Germinal center (tissue), 1 donor: ENCODE measurements around the gene ZFP36.

Experiments
- DNase-seq: peaks from one replicate; pipeline ENCODE4 v3.0.0; 2012; ENCODE audit warnings: mixed read lengths, low spot score

Gene ZFP36

GRCh38 chr19:39419003-39419402 is 12.4 kb downstream of the ZFP36 start:
- no peak for DNase-seq

GRCh38 chr19:39420769-39421168 is 14.1 kb downstream of the ZFP36 start:
- DNase-seq = no peak

- DNase-seq = no peak
These were observed 15.4 kb downstream of the ZFP36 start for GRCh38 chr19:39422020-39422419.

DNA sequence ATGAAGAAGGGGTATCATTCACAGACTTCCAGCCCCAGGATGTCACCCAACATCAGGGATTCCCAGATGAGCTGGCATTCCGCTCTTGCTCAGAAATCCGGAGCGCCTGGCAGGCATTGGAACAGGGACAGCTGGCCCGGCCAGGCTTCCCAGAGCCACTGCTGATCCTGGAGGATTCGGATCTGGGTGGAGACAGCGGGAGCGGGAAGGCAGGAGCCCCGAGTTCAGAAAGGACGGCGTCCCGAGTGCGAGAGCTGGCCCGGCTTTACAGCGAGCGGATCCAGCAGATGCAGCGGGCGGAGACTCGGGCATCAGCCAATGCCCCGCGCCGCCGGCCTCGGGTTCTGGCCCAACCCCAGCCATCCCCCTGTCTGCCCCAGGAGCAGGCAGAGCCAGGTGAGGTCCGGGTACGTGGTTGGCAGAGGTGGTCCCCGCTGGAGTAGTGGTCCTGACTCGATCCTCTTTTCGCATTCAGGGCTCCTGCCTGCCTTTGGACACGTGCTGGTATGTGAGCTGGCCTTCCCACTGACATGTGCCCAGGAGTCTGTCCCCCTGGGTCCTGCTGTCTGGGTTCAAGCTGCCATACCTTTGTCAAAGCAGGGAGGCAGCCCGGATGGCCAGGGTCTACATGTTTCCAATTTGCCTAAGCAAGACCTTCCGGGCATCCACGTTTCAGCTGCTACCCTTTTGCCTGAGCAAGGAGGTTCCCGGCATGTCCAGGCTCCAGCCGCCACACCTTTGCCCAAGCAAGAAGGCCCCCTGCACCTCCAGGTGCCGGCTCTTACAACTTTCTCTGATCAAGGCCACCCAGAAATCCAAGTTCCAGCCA is 16.8 kb downstream of the ZFP36 start:
- DNase-seq = no peak

GRCh38 chr19:39424934-39425333 is 18.3 kb downstream of the ZFP36 start:
- DNase-seq = no peak

GRCh38 chr19:39425744-39426143 is 19.1 kb downstream of the ZFP36 start:
- no peak for DNase-seq

GRCh38 chr19:39426170-39426569 is 19.5 kb downstream of the ZFP36 start:
- DNase-seq = no peak

- no peak for DNase-seq
These were observed 21.1 kb downstream of the ZFP36 start for GRCh38 chr19:39427707-39428106.

GRCh38 chr19:39428283-39429112 is 21.9 kb downstream of the ZFP36 start:
- DNase-seq = no peak

DNA sequence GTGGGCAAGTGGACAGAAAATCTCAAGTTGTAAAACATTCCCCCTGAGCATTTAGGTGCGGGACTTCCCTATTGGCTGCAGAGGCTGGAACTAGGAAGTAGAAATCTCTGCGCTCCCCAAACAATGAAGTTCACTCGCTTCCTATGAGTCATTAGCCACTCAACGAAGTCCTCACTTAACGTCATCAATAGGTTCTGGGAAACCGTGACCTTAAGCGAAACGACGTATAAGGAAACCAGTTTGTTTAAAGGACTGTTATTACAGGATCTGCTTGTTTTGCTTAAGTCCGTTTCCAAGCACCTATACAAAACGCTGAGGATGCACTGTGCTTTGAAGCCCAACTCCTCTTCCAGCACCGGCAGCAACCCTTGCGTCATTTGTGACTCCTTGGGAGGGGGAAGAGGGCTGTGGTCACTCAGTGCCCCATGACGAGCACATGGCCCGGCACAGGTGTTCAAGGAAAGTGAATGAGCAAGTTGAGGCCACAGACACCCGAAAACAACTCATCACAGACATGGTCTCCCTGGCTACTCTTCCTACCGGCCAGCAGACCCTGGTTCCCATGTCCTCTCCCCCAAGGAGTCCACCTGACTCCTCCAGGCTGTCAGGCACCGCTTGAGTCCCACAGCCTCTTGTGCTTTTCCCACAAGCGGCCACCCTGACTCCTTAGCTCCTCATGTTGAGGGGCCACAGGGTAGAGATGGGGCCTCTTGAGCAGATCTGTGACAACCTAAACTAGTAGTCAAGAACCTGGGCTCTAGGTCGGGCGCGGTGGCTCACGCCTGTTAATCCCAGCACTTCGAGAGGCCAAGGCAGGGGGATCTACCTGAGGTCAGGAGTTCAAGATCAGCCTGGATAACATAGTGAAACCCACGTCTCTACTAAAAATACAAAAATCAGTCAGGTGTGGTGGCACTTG is 24.3 kb downstream of the ZFP36 start:
- DNase-seq = no peak

- no peak for DNase-seq
These were observed 26.0 kb downstream of the ZFP36 start for GRCh38 chr19:39432677-39433025.

DNA sequence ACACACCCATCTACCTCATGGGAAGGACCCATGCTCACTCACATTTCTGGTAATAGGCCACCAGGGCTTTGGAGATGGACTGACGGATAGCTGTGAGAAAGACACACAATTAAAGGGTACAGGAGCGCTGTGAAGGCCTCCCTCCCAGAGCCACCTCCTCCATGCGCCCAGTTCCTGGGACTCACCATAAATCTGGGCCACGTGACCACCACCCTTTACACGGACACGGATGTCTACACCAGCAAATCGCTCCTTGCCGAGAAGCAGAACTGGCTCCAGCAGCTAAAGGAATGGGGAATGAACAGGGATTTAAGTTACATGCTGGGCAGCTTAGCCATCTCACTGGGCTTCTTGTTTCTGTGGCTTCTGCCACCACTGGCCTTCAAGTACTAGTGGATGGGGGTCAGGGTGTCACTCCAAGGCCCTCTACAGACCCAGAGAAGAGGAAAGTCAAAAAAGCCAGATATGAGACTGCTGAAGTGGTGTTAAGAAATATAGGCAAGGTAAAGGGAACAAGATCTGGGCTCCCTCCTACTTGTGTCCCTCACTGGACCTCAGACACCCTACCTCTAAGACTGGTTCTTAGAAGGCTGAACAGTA is 26.9 kb downstream of the ZFP36 start:
- DNase-seq = no peak

- no peak for DNase-seq
These were observed 27.8 kb downstream of the ZFP36 start for GRCh38 chr19:39434123-39435076.

DNA sequence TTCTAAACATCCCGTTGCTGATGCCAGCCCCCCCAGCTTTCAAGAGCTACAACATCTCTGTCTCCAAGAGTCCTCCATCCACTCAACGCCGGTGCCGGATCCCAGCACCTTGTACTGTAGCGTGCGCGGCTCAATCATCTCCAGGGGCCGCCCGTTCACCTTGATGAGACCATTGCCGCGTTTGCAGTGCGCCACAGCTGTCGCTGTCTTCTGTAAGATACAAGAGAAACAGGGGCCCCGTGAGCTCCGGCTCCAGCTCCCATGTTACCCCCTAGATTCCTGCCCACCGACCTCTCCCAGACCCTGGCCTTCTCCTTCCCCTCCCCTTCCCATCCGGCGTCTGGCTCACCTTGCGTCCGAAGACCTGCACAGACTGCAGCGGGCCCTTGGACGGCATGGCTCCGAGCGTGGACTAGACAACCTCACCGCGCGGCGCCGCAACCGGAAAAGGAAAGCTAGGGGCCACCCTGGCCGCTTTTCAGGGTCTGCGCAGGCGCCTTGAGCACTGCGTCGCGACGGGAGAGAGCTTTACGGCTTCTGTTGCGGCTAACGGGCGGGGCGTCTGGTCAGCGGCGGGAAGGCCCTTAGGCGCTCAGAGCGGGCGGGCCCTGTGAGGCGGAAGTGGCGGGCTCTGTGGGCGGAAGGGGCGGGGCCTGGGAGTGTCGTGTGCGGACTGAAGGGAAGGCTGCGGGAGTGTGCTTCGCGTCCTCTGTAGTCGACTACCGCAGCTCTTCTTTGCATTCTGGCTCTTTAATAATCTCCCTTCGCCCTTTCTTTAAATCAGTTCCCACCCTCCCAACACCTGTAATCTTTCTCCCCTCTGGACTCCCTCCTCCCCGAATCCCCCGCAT is 29.1 kb downstream of the ZFP36 start, which contains the start of gene RPS16:
RPS16 (minus strand) TSS at position 451 of the 851 bp plus-strand sequence; CDS start at position 397, 54 bp downstream.
- DNase-seq = peak; percentile 92

DNA sequence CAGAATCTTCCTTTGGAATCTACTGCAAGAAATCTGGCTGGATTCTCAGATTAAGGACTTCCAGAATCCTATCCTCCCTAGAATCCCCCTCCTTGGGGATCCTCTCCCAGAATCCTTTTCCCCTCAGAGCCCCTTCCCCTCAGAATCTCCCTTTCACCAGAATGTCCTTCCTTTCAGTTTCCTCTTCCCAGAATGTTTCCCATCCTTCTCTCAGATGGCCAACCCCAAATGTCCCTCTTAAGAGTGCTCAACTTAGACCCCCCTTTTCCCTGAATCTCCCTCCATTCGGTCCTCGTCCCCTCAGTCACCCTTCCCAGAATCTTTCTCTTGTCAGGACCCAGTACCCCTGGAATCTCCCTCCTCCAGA is 29.7 kb downstream of the ZFP36 start:
- no peak for DNase-seq

DNA sequence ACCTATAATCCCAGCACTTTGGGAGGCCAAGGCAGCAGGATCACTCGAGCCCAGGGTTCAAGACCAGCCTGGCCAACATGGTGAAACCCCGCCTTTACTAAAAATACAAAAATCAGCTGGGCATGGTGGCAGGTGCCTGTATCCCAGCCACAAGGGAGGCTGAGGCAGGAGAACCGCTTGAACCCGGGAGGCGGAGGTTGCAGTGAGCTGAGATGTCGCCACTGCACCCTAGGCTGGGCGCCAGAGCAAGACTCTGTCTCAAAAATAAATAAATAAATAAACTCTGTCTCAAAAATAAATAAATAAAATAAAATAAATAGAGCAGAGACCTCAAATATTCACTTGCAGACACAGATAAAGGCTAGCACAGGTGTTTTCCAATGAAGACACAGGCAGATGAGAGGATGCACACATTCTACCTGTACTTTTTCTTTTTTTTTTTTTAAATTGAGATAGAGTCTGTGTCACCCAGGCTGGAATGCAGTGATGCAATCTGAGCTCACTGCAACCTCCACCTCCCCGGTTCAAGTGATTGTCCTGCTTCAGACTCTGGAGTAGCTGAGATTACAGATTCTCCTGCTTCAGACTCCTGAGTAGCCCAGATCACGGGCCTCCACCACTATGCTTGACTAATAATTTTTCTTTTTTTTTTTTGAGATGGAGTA is 31.8 kb downstream of the ZFP36 start:
- DNase-seq = no peak

GRCh38 chr19:39444598-39445195 is 38.0 kb downstream of the ZFP36 start:
- no peak for DNase-seq
